HG03060 (cell line): ENCODE results near the gene WRAP53.
A peak's percentile ranks its signal among the peaks of the same experiment; 100 is the strongest.

Source experiments
- ATAC-seq: cut with Tn5 transposase; IDR thresholded peaks from one replicate; pipeline ENCODE4 v1.9.1; 2021; ENCODE audit warnings: low read depth, moderate number of reproducible peaks; ENCODE audit not compliant: unreplicated experiment

Gene WRAP53

GRCh38 chr17:7677388-7678067, 10.7 kb upstream of the WRAP53 start:
- no peak for ATAC-seq

GRCh38 chr17:7684851-7685532, 3.3 kb upstream of the WRAP53 start:
- ATAC-seq = no peak

- peak; percentile 42 for ATAC-seq
Observed at GRCh38 chr17:7685533-7686221, 2.6 kb upstream of the WRAP53 start.

- ATAC-seq = peak; percentile 29
Observed at GRCh38 chr17:7686222-7687071, 1.8 kb upstream of the WRAP53 start.

GRCh38 chr17:7687072-7687907, 987 bp upstream of the WRAP53 start, which contains the start of gene TP53:
Gene TP53 (minus strand): TSS chr17:7687490. CDS start chr17:7676594, 10,896 bp downstream.
- ATAC-seq = no peak

GRCh38 chr17:7688808-7689316, 585 bp downstream of the WRAP53 start:
- no peak for ATAC-seq

GRCh38 chr17:7695586-7695985, 7.3 kb downstream of the WRAP53 start:
- ATAC-seq = no peak

DNA sequence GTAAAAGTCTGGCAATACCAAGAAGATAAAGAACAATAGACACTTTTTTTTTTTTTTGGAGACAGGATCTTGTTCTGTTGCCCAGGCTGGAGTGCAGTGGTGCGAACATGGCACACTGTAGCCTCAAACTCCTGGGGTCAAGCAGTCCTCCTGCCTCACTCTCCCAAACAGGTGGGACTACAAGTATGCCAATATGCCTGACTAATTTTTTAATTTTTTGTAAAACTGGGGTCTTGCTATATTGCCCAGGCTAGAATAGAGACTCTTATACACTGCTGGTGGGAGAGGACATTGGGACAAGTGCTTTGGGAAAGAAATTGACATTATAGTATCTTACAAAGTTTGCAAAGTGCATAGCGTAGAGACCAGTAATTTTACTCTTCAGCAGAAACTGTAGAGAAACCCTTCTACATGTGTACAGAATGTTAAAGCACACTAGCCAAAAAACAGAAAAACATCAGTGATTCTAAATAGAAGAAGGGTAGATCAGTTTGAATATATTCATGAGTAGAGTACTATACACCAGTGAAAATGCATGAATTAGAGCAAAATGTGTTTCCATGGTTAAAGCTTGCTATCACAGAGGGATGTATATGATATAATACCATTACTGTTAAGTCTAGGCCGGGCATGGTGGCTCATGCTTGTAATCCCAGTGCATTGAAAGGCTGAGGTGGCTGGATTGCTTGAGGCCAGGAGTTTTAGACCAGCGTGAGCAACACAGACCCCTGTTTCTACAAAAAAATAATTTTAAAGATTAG, 9.7 kb downstream of the WRAP53 start:
- ATAC-seq = no peak

- ATAC-seq = no peak
Observed at GRCh38 chr17:7700510-7700909, 12.2 kb downstream of the WRAP53 start.

GRCh38 chr17:7701681-7702080, 13.4 kb downstream of the WRAP53 start:
- no peak for ATAC-seq

DNA sequence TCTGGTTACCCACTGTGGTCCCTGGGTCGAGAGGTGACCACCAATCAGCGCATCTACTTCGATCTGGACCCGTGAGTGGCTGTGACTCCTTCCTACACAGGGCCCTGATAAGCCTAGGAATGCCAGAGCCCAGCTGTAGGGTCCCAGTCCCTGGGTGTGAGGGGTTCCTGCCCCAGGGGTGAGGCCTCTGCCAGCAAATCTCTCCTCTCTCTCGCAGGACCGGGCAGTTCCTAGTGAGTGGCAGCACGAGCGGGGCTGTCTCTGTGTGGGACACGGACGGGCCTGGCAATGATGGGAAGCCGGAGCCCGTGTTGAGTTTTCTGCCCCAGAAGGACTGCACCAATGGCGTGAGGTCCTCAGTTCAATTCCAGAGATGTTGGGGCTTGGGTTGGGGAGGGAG, 14.5 kb downstream of the WRAP53 start:
- ATAC-seq = no peak

DNA sequence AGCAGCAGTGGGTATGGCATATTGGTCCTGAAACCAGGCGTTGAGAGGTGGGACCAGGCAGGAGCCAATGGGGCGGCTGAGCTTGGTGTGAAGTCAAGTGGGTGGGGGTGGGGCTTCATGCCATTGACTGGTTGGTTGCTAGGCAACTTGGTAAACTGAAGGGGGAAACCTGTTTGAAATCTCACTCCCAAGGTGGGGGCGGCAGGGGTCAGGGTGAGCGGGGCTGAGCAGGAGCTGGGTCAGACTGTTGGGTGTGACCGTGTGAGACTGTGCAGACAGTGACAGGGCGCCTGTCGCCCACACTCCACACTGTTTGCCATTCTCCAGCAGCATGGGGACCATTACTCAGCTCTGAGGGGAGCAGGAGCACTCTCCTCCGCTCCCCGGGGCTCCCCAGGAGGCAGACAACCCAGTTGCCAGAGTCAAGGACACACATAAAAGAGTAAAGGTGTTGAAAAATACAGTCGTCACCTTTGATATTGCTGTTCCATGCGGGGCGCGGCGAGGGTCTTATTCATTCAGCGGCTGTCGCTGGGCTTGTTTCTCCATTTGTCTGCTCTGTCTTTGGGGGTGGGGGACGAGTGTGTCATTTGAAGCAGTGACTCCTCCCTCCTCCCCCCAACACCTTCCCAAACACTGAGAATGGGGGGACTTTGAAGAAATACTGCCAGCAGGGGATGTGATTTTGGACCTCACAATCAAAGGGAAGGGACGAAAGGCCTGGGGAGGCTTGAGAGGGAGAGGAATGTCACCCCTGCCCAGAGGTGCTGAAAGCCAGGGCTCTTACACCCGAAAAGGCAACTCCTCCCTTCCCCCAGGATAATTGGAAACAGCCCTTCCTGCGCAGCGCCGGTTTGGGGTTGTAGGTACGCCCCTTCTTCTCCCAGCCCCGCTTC, 15.6 kb downstream of the WRAP53 start:
- no peak for ATAC-seq

GRCh38 chr17:7704601-7705268, 16.5 kb downstream of the WRAP53 start, which contains the start of gene EFNB3:
Gene EFNB3 (plus strand): TSS chr17:7705202. CDS start chr17:7705599, 397 bp downstream.
- no peak for ATAC-seq

- no peak for ATAC-seq
Observed at GRCh38 chr17:7705269-7706255, 17.3 kb downstream of the WRAP53 start.

DNA sequence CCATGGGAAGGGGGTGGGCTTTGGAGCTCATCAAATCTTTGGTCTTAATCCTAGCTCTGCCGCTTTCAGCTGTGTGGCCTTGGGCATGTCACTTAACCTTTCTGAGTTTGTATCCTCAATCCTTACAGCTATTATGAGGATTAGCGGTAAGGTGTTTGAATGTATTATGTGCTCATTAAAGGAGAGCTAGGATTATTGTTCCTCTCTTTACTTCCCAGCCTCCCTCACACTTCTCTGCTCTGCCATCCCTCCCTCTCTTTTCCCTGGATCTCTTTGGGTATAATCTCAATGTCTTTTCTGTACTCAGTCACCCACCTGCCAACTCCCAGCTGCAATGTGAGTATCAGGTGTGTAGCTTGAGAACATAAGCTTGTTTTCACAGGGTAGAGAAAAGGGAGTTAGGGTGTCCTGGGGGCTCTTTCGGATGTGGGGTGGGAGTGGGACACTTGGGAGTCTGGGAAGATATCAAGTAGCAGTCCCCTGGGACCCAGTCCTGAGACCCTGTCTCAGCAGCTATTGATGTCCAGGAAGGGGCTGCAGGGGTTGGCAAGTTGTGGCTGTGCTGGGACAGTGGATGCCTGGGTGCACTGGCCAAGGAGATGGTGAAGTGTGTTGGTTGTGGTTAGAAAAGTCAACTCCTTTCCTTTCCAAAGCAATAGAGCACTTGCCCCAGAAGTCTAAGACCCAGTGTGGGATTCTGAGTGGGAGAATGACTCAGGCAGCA, 18.5 kb downstream of the WRAP53 start:
- no peak for ATAC-seq
